T-cell (primary cell): Measurements from ENCODE around the gene TMEM130. TPM values are rescaled to one million over a fixed set of nuclear protein-coding genes. Genes with fewer than 3 reads are reported as not detected.

Source experiments
- total RNA-seq, 35 experiments: library from RNA in 6 of 35; stranded (reverse) in 6 of 35; fragments of 120-200 nt in 1 of 35; gene quantifications; one replicate each; pipeline versions ENCODE4 v1.2.1 to v1.2.4 and lab custom pipeline; 2013 to 2026

Gene TMEM130
- total RNA-seq, 5 donors from 2014 or later (not counting 1 experiment from before 2014, with no cell fraction given) = 0.43 TPM; not detected in 4

Other genes with a start within 250 kb of the TMEM130 start
- 10 to 100 TPM; 53.9 to 71.7 (median 65.8) TPM for gene TRRAP, start 8.5 kb upstream of the TMEM130 start, total RNA-seq